NOMO-1 treated with DMSO at 0.1 percent for 48 hours (cell line): Measurements from ENCODE around the gene LITAFD.

Source experiments
- DNase-seq: peaks from one replicate; lab custom pipeline; 2025; ENCODE audit not compliant: unreplicated experiment; lab: John Stamatoyannopoulos, UW

Gene LITAFD

GRCh38 chr16:8855051-8855786 is 26.9 kb upstream of the LITAFD start:
- no peak for DNase-seq

- DNase-seq: no peak
Observed at GRCh38 chr16:8855972-8856371, 26.2 kb upstream of the LITAFD start.

GRCh38 chr16:8858994-8859912 is 22.9 kb upstream of the LITAFD start:
- no peak for DNase-seq

- DNase-seq: no peak
Observed at GRCh38 chr16:8859913-8860881, 22.0 kb upstream of the LITAFD start.

- DNase-seq: no peak
Observed at GRCh38 chr16:8861563-8862308, 20.4 kb upstream of the LITAFD start.

- no peak for DNase-seq
Observed at GRCh38 chr16:8862309-8863130, 19.6 kb upstream of the LITAFD start.

- DNase-seq: no peak
Observed at GRCh38 chr16:8863594-8864424, 18.3 kb upstream of the LITAFD start.

- DNase-seq: no peak
Observed at GRCh38 chr16:8864480-8865110, 17.6 kb upstream of the LITAFD start.

GRCh38 chr16:8865145-8865882 is 16.8 kb upstream of the LITAFD start:
- DNase-seq: no peak

GRCh38 chr16:8866118-8866883 is 15.8 kb upstream of the LITAFD start:
- DNase-seq: no peak

- DNase-seq: no peak
Observed at GRCh38 chr16:8866884-8867215, 15.3 kb upstream of the LITAFD start.

GRCh38 chr16:8867216-8867931 is 14.8 kb upstream of the LITAFD start:
- DNase-seq: no peak

- no peak for DNase-seq
Observed at GRCh38 chr16:8867932-8868415, 14.2 kb upstream of the LITAFD start.

- peak; percentile 88 for DNase-seq
Observed at GRCh38 chr16:8868416-8869211, 13.5 kb upstream of the LITAFD start, which contains the start of gene CARHSP1. TSS of gene CARHSP1 (minus strand) at chr16:8869006. CDS start at chr16:8859328, 9,678 bp downstream.
